Mesendoderm (in vitro differentiated cells): Measurements from ENCODE around the gene EML4.

ENCODE experiments used
- DNase-seq: peaks from one replicate; pipeline ENCODE4 v3.0.0; 2013
- H2AK5ac ChIP-seq: 2 replicates; pipeline ENCODE4 v1.6.1; 2013; ENCODE audit warnings: low read length, inconsistent platforms
- H2BK120ac ChIP-seq: 2 replicates; pipeline ENCODE4 v1.6.1; 2013; ENCODE audit warnings: low read depth, mild to moderate bottlenecking, low read length, moderate library complexity, mixed read lengths
- H2BK15ac ChIP-seq: replicated peaks from 2 replicates; pipeline ENCODE4 v1.6.1; 2013; ENCODE audit warnings: low read depth, mild to moderate bottlenecking, moderate library complexity
- H2BK5ac ChIP-seq: 2 replicates; pipeline ENCODE4 v1.6.1; 2013; ENCODE audit warnings: low read length, inconsistent platforms
- H3K18ac ChIP-seq: 2 replicates; pipeline ENCODE4 v1.6.1; 2013; ENCODE audit warnings: mild to moderate bottlenecking, low read length, mixed read lengths
- H3K23ac ChIP-seq: one replicate; pipeline ENCODE4 v1.6.1; 2013; ENCODE audit warnings: low read length
- H3K27ac ChIP-seq: 2 replicates; pipeline ENCODE4 v1.5.1; 2013; ENCODE audit warnings: low read depth, mild to moderate bottlenecking, inconsistent platforms, low read length, moderate library complexity
- H3K27me3 ChIP-seq: 2 replicates; pipeline ENCODE4 v1.6.1; 2013; ENCODE audit warnings: low read length, control low read depth, mild to moderate bottlenecking, inconsistent platforms; ENCODE audit not compliant: insufficient read depth, poor library complexity
- H3K36me3 ChIP-seq: 2 replicates; pipeline ENCODE4 v1.6.1; 2013; ENCODE audit warnings: low read length, inconsistent platforms; ENCODE audit not compliant: control insufficient read depth, insufficient read depth
- H3K4ac ChIP-seq: one replicate; pipeline ENCODE4 v1.6.1; 2013; ENCODE audit warnings: low read depth, mild to moderate bottlenecking, low read length, moderate library complexity
- H3K4me1 ChIP-seq: 2 replicates; pipeline ENCODE4 v1.6.1; 2013; ENCODE audit warnings: low read depth, low read length, inconsistent platforms; ENCODE audit not compliant: control insufficient read depth
- H3K4me2 ChIP-seq: 2 replicates; pipeline ENCODE4 v1.6.1; 2013; ENCODE audit warnings: low read length
- H3K4me3 ChIP-seq: 2 replicates; pipeline ENCODE4 v1.5.1; 2013; ENCODE audit warnings: mild to moderate bottlenecking, low read length
- H3K56ac ChIP-seq: one replicate; pipeline ENCODE4 v1.6.1; 2013; ENCODE audit warnings: low read length
- H3K79me1 ChIP-seq: 2 replicates; pipeline ENCODE4 v1.6.1; 2013; ENCODE audit warnings: low read length, inconsistent platforms
- H3K79me2 ChIP-seq: 2 replicates; pipeline ENCODE4 v1.6.1; 2013; ENCODE audit warnings: mild to moderate bottlenecking, low read length; ENCODE audit not compliant: control insufficient read depth, insufficient read depth
- H3K9ac ChIP-seq: 2 replicates; pipeline ENCODE4 v1.6.1; 2013; ENCODE audit warnings: low read length, inconsistent platforms
- H4K5ac ChIP-seq: one replicate; pipeline ENCODE4 v1.6.1; 2013; ENCODE audit warnings: low read length
- H4K8ac ChIP-seq: one replicate; pipeline ENCODE4 v1.6.1; 2013; ENCODE audit warnings: low read depth, mild to moderate bottlenecking, control low read depth, low read length, moderate library complexity
- WGBS: extraction: QIAGEN DNeasy Blood & Tissue Kit; methylation state at CpG from one replicate; pipeline ENCODE4 v1.1.7; 2013; ENCODE audit warnings: low lambda C conversion rate, missing lambda C conversion rate; ENCODE audit not compliant: insufficient coverage; ENCODE audit errors: extremely low coverage; 5-methylcytosine and 5-hydroxymethylcytosine counted together

The EML4 gene

GRCh38 chr2:42200926-42201855, 32.0 kb downstream of the EML4 start:
- H3K27ac ChIP-seq = no peak overlapping the region
- no CpG with 5 or more reads among the region's 5 CpGs for WGBS
- no peak for DNase-seq
- no peak overlapping the region for H2BK5ac ChIP-seq
- no peak overlapping the region for H3K4me3 ChIP-seq
- no peak overlapping the region for H2BK120ac ChIP-seq
- H3K18ac ChIP-seq = no peak overlapping the region
- H3K4me2 ChIP-seq = no peak overlapping the region
- no peak overlapping the region for H2BK15ac ChIP-seq
- H3K4me1 ChIP-seq = peaks cover 2% of the 10 kb centered on the region
- H4K8ac ChIP-seq = no peak overlapping the region
- H4K5ac ChIP-seq = no peak overlapping the region
- H3K27me3 ChIP-seq = no peaks in the 10 kb centered on the region
- H3K79me2 ChIP-seq = peaks cover 32% of the 10 kb centered on the region
- H3K36me3 ChIP-seq = no peaks in the 10 kb centered on the region
- no peak overlapping the region for H2AK5ac ChIP-seq
- H3K23ac ChIP-seq = no peak overlapping the region
- no peak overlapping the region for H3K56ac ChIP-seq
- H3K9ac ChIP-seq = no peak overlapping the region
- H3K79me1 ChIP-seq = peaks cover 18% of the 10 kb centered on the region
- no peak overlapping the region for H3K4ac ChIP-seq

DNA sequence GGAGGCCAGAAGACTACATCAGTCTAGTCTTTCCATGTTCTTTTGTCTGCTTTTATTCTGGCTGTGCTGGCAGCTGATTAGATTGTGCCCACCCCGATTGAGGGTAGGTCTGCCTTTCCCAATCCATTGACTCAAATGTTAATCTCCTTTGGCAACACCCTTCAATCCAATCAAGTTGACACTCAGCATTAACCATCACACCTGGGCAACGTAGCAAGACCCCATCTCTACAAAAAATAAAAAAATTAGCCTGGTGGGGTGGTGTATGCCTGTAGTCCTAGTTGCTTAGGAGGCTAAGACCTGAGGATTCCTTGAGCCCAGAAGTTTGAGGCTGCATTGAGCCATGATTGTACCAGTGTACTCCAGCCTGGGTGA, 33.5 kb downstream of the EML4 start:
- WGBS = no CpG with 5 or more reads among the region's 2 CpGs
- Histone ChIP-seq H3K4me2 (no peak overlapping the region), H3K18ac (no peak overlapping the region), H3K27ac (no peak overlapping the region), H3K4me1 (no peaks in the 10 kb centered on the region), H3K23ac (no peak overlapping the region), H2BK5ac (no peak overlapping the region), H2AK5ac (no peak overlapping the region), H3K79me2 (peaks cover 31% of the 10 kb centered on the region), H4K8ac (no peak overlapping the region), H2BK15ac (no peak overlapping the region), H3K27me3 (no peaks in the 10 kb centered on the region), H3K79me1 (peaks cover 16% of the 10 kb centered on the region), H3K36me3 (no peaks in the 10 kb centered on the region), H3K56ac (no peak overlapping the region), H3K9ac (no peak overlapping the region), H2BK120ac (no peak overlapping the region), H3K4me3 (no peak overlapping the region), H3K4ac (no peak overlapping the region), H4K5ac (no peak overlapping the region)
- DNase-seq = no peak

GRCh38 chr2:42203792-42204191, 34.6 kb downstream of the EML4 start:
- H2AK5ac ChIP-seq = no peak overlapping the region
- no peak overlapping the region for H2BK120ac ChIP-seq
- H3K27ac ChIP-seq = no peak overlapping the region
- H3K56ac ChIP-seq = no peak overlapping the region
- no peaks in the 10 kb centered on the region for H3K4me1 ChIP-seq
- no peak overlapping the region for H3K4ac ChIP-seq
- peaks cover 22% of the 10 kb centered on the region for H3K79me2 ChIP-seq
- no peak overlapping the region for H3K23ac ChIP-seq
- no peak overlapping the region for H3K9ac ChIP-seq
- no peaks in the 10 kb centered on the region for H3K36me3 ChIP-seq
- H3K27me3 ChIP-seq = no peaks in the 10 kb centered on the region
- no CpG with 5 or more reads among the region's 4 CpGs for WGBS
- H2BK5ac ChIP-seq = no peak overlapping the region
- H3K79me1 ChIP-seq = peaks cover 9% of the 10 kb centered on the region
- H4K5ac ChIP-seq = no peak overlapping the region
- H3K4me3 ChIP-seq = no peak overlapping the region
- no peak for DNase-seq
- H2BK15ac ChIP-seq = no peak overlapping the region
- H4K8ac ChIP-seq = no peak overlapping the region
- no peak overlapping the region for H3K4me2 ChIP-seq
- H3K18ac ChIP-seq = no peak overlapping the region

- Histone ChIP-seq H4K5ac (no peak overlapping the region), H3K4me1 (no peaks in the 10 kb centered on the region), H3K56ac (no peak overlapping the region), H3K27me3 (no peaks in the 10 kb centered on the region), H2BK120ac (no peak overlapping the region), H3K4me2 (no peak overlapping the region), H3K9ac (no peak overlapping the region), H3K18ac (no peak overlapping the region), H2AK5ac (no peak overlapping the region), H4K8ac (no peak overlapping the region), H3K36me3 (no peaks in the 10 kb centered on the region), H3K79me2 (peaks cover 11% of the 10 kb centered on the region), H2BK5ac (no peak overlapping the region), H2BK15ac (no peak overlapping the region), H3K27ac (no peak overlapping the region), H3K23ac (no peak overlapping the region), H3K79me1 (peaks cover 8% of the 10 kb centered on the region), H3K4ac (no peak overlapping the region), H3K4me3 (no peak overlapping the region)
- no peak for DNase-seq
Observed at GRCh38 chr2:42205337-42205736, 36.2 kb downstream of the EML4 start.

DNA sequence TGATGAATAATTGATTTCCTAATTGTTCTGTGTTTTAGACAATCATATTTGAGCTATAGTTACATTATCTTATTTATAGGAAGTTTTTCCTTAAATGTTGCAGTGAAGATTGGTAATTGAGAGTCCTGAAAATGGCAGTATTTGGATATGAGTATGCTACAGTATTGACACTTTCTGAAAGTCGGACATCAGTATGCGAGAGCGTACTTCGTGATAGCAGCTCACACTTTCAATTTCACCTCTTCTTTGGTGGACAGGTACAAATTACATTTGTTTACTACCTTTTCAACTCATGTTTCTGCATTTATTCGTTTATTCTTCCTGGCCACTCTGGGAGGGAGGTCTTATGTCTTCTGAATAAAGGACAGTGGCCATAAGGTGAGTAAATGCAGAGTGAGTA, 38.7 kb downstream of the EML4 start:
- H3K4me2 ChIP-seq = no peak overlapping the region
- H4K8ac ChIP-seq = no peak overlapping the region
- no peak overlapping the region for H4K5ac ChIP-seq
- no peaks in the 10 kb centered on the region for H3K27me3 ChIP-seq
- peaks cover 3% of the 10 kb centered on the region for H3K4me1 ChIP-seq
- no peak overlapping the region for H3K27ac ChIP-seq
- H3K4ac ChIP-seq = no peak overlapping the region
- no peak overlapping the region for H2BK5ac ChIP-seq
- H2AK5ac ChIP-seq = no peak overlapping the region
- H3K36me3 ChIP-seq = no peaks in the 10 kb centered on the region
- DNase-seq = no peak
- no peak overlapping the region for H2BK120ac ChIP-seq
- no peak overlapping the region for H3K56ac ChIP-seq
- H2BK15ac ChIP-seq = no peak overlapping the region
- no peak overlapping the region for H3K4me3 ChIP-seq
- no peak overlapping the region for H3K23ac ChIP-seq
- no peak overlapping the region for H3K18ac ChIP-seq
- no CpG with 5 or more reads among the region's 5 CpGs for WGBS
- H3K79me1 ChIP-seq = peaks cover 3% of the 10 kb centered on the region
- peaks cover 9% of the 10 kb centered on the region for H3K79me2 ChIP-seq
- no peak overlapping the region for H3K9ac ChIP-seq

DNA sequence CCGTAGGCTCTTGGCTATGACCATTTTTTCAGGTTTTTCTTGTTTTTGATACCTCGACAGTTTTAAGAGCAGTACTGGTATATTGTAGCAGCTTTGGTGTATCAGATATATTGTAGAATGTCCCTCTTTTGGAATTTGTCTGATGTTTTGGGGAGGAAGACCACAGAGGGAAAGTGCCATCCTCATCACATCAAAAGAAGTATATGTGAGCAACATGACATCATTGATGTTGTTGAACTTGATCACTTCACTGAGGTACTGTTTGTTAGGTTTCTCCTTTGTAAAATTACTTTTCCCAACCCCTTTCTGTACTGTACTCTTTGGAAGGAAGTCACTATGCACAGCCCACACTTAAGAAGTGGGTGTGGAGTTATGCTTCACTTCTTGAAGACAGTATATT, 41.0 kb downstream of the EML4 start:
- WGBS = no CpG with 5 or more reads among the region's 2 CpGs
- Histone ChIP-seq H3K27me3 (no peaks in the 10 kb centered on the region), H2BK5ac (no peak overlapping the region), H3K56ac (no peak overlapping the region), H4K8ac (no peak overlapping the region), H3K4me2 (no peak overlapping the region), H2BK120ac (no peak overlapping the region), H4K5ac (no peak overlapping the region), H3K4ac (no peak overlapping the region), H2AK5ac (no peak overlapping the region), H3K18ac (no peak overlapping the region), H3K36me3 (no peaks in the 10 kb centered on the region), H3K79me2 (peaks cover 17% of the 10 kb centered on the region), H3K9ac (no peak overlapping the region), H3K4me1 (peaks cover 3% of the 10 kb centered on the region), H3K23ac (no peak overlapping the region), H3K79me1 (peaks cover 10% of the 10 kb centered on the region), H2BK15ac (no peak overlapping the region), H3K27ac (no peak overlapping the region), H3K4me3 (no peak overlapping the region)
- no peak for DNase-seq
